Measurements from ENCODE around the gene AGBL1. TPM values are rescaled to one million over a fixed set of nuclear protein-coding genes. Genes with fewer than 3 reads are reported as not detected.
"Not testable (repeated sequence)": the region's sequence is repeated elsewhere in the genome, so short reads cannot be mapped to it uniquely, and the experiment has no call there.

The AGBL1 gene
- polyA plus RNA-seq, 4 donors = 0.06 to 0.15 (median 0.10) TPM

DNA sequence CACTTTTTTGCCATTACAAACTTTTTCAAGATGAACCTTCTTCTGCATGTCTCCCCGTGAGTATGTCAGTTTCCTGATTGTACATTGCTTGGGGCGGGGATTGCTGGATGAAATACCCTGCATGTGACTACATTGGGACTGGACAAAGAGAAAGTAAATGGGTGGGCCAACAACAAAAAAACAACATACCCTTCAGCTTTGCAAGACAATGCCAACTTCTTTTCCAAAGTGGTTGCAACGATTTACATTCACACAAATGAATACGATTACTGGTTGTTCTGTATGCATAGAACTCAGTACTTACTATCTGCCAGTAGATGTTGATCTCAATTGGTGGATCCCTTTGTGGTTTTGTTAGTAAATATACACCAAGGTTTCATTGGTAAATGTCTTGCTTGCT, 908.4 kb downstream of the AGBL1 start:
- DNase-seq (ENCODE audit: low read depth in 4 of 4, low spot score in 3 of 4) = no peak

- no peak for DNase-seq (ENCODE audit: low read depth in 4 of 4, low spot score in 3 of 4)
Measured at GRCh38 chr15:87021751-87022150, 942.1 kb downstream of the AGBL1 start.

- DNase-seq (ENCODE audit: low read depth in 4 of 4, low spot score in 3 of 4) = no peak
Measured at GRCh38 chr15:87031540-87032230, 952.0 kb downstream of the AGBL1 start.

GRCh38 chr15:87032295-87032694, 952.6 kb downstream of the AGBL1 start:
- no peak for DNase-seq (ENCODE audit: low read depth in 4 of 4, low spot score in 3 of 4)

- no peak for DNase-seq (ENCODE audit: low read depth in 4 of 4, low spot score in 3 of 4)
Measured at GRCh38 chr15:87033056-87033455, 953.4 kb downstream of the AGBL1 start.

GRCh38 chr15:87034886-87035285, 955.2 kb downstream of the AGBL1 start:
- no peak for DNase-seq (ENCODE audit: low read depth in 4 of 4, low spot score in 3 of 4)

- no peak for DNase-seq (ENCODE audit: low read depth in 4 of 4, low spot score in 3 of 4)
Measured at GRCh38 chr15:87038404-87038803, 958.7 kb downstream of the AGBL1 start.

- DNase-seq (ENCODE audit: low read depth in 4 of 4, low spot score in 3 of 4) = not testable (repeated sequence)
Measured at GRCh38 chr15:87042619-87043018, 962.9 kb downstream of the AGBL1 start.

DNA sequence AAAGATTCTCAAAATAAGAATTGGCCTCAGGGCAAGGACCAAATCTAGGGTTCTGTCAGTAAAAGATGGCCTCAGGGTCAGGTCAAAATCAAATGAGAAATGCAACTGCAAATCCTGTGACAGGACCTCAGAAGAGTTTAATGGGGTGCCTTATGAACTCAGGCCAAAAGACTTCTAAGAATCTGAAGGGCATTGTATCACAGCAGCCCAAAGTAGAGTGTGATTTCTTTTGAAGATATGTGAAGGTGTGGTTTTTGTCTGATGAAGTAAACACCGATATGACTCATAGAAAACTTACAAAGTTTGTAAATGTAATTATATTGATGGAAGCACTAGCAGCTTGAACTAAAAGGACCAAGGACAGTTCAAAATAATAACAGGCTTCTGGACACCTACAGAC, 966.1 kb downstream of the AGBL1 start:
- no peak for DNase-seq (ENCODE audit: low read depth in 4 of 4, low spot score in 3 of 4)

DNA sequence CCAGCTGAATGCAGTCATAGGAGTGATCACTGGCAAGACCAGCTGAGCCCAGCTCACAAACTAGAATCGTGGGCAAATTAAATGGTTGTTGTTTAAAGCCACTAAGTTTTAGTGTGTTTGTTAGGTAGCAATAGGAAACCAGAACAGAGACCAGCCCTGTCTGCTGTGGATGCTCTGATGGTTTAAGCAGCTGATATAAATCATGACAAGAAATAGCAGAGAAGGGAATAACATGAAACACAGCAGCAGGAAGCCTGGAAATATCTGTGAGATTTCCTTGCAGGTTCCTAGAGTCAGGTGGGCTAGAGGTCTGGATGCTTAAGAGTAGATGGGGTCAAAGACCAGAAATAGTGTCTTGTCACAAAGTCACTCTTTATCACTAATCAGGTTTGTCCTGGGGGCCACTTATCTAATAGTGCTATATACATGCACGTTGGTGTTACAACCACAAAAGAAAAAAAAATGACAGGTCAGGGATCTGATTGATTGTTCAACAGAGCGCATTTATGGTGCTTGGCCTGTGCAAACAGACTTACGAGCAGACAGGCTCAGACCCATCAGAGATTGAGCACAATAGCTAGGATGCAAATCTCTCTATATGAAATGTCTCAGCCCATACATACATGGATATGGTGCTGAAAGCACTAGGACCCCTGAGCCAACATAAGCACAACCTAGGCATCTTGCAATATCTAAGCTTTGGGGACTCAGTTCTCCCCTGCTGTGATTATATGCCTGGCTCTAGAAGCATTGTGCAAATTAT, 967.7 kb downstream of the AGBL1 start:
- DNase-seq (ENCODE audit: low read depth in 4 of 4, low spot score in 3 of 4) = no peak
